SK-N-SH treated with all-trans-retinoic acid at 6 μM for 48 hours (cell line): ENCODE measurements around the gene KRTAP22-1.

ENCODE experiments used
- ATAC-seq: fragments of 200-7000 bp; cut with Tn5 transposase; 3 replicates; pipeline ENCODE4 v1.9.1; 2020; ENCODE audit warnings: mild to moderate bottlenecking, moderate library complexity
- ARNTL ChIP-seq: fragments of 450-650 bp; formaldehyde crosslinking; IDR thresholded peaks from 2 replicates; pipeline ENCODE4 v1.5.0; 2020; ENCODE audit warnings: low read depth, mild to moderate bottlenecking, moderate library complexity, borderline replicate concordance
- BACH2 ChIP-seq: fragments of 250-450 bp; sonication (Bioruptor Pico); IDR thresholded peaks from 2 replicates; pipeline ENCODE4 v1.9.0; 2021; ENCODE audit warnings: mild to moderate bottlenecking, borderline replicate concordance
- CSDC2 ChIP-seq: fragments of 250-450 bp; sonication (Bioruptor Pico); IDR thresholded peaks from 2 replicates; pipeline ENCODE4 v1.5.0; 2020; ENCODE audit warnings: mild to moderate bottlenecking, moderate library complexity
- ESRRG ChIP-seq: fragments of 250-450 bp; sonication (Bioruptor Pico); IDR thresholded peaks from 2 replicates; pipeline ENCODE4 v1.6.1; 2021; ENCODE audit warnings: mild to moderate bottlenecking
- OSR1 ChIP-seq: fragments of 250-450 bp; sonication (Bioruptor Pico); IDR thresholded peaks from 2 replicates; pipeline ENCODE4 v1.8.0; 2022; ENCODE audit warnings: moderate library complexity, mild to moderate bottlenecking, inconsistent platforms
- PPARA ChIP-seq: fragments of 250-450 bp; sonication (Bioruptor Pico); IDR thresholded peaks from 2 replicates; pipeline ENCODE4 v1.5.0; 2020; ENCODE audit warnings: mild to moderate bottlenecking, borderline replicate concordance
- RARB ChIP-seq: fragments of 250-450 bp; sonication (Bioruptor Pico); IDR thresholded peaks from 2 replicates; pipeline ENCODE4 v1.8.0; 2021; ENCODE audit warnings: mild to moderate bottlenecking, moderate library complexity
- SNAI2 ChIP-seq: fragments of 250-450 bp; sonication (Bioruptor Pico); IDR thresholded peaks from 2 replicates; pipeline ENCODE4 v1.5.0; 2020; ENCODE audit warnings: mild to moderate bottlenecking, moderate library complexity
- TCF4 ChIP-seq: fragments of 250-450 bp; sonication (Bioruptor Pico); IDR thresholded peaks from 2 replicates; pipeline ENCODE4 v1.8.0; 2021; ENCODE audit warnings: mild to moderate bottlenecking, moderate library complexity, borderline replicate concordance
- ZC3H10 ChIP-seq: fragments of 250-450 bp; sonication (Bioruptor Pico); IDR thresholded peaks from 2 replicates; pipeline ENCODE4 v1.5.1; 2021; ENCODE audit warnings: mild to moderate bottlenecking, moderate library complexity
- ZFP3 ChIP-seq: fragments of 250-450 bp; sonication (Bioruptor Pico); IDR thresholded peaks from 2 replicates; pipeline ENCODE4 v1.5.0; 2020; ENCODE audit warnings: mild to moderate bottlenecking, moderate library complexity
- ZFP30 ChIP-seq: fragments of 450-650 bp; formaldehyde crosslinking; IDR thresholded peaks from 2 replicates; pipeline ENCODE4 v1.5.0; 2022; ENCODE audit warnings: mild to moderate bottlenecking, moderate library complexity
- ZNF565 ChIP-seq: fragments of 450-650 bp; formaldehyde crosslinking; conservative IDR thresholded peaks from 2 replicates; pipeline ENCODE4 v1.5.0; 2020; ENCODE audit warnings: low read depth, mild to moderate bottlenecking, moderate library complexity
- ZNF70 ChIP-seq: fragments of 450-650 bp; formaldehyde crosslinking; IDR thresholded peaks from 2 replicates; pipeline ENCODE4 v1.5.0; 2020; ENCODE audit warnings: mild to moderate bottlenecking, moderate library complexity
- ZNF8 ChIP-seq: fragments of 450-650 bp; formaldehyde crosslinking; IDR thresholded peaks from 2 replicates; pipeline ENCODE4 v1.5.0; 2020; ENCODE audit warnings: mild to moderate bottlenecking, moderate library complexity
- TF ChIP-seq, protein P1 (sequence below): fragments of 250-450 bp; sonication (Bioruptor Pico); IDR thresholded peaks from 2 replicates; pipeline ENCODE4 v1.5.1; 2021; ENCODE audit warnings: mild to moderate bottlenecking, moderate library complexity
- TF ChIP-seq, protein P2 (sequence below): fragments of 250-450 bp; sonication (Bioruptor Pico); IDR thresholded peaks from 2 replicates; pipeline ENCODE4 v1.8.0; 2020; ENCODE audit warnings: mild to moderate bottlenecking, moderate library complexity, borderline replicate concordance
- TF ChIP-seq, protein P3 (sequence below): fragments of 250-450 bp; sonication (Bioruptor Pico); IDR thresholded peaks from 2 replicates; pipeline ENCODE4 v1.5.1; 2020; ENCODE audit warnings: low read depth, mild to moderate bottlenecking, moderate library complexity
- TF ChIP-seq, protein P4 (sequence below): fragments of 250-450 bp; sonication (Bioruptor Pico); IDR thresholded peaks from 2 replicates; pipeline ENCODE4 v1.8.0; 2021; ENCODE audit warnings: low read depth, mild to moderate bottlenecking, moderate library complexity, borderline replicate concordance
- TF ChIP-seq, protein P5 (sequence below): fragments of 250-450 bp; sonication (Bioruptor Pico); IDR thresholded peaks from 2 replicates; pipeline ENCODE4 v1.5.0; 2020; ENCODE audit warnings: mild to moderate bottlenecking, moderate library complexity

The KRTAP22-1 gene

DNA sequence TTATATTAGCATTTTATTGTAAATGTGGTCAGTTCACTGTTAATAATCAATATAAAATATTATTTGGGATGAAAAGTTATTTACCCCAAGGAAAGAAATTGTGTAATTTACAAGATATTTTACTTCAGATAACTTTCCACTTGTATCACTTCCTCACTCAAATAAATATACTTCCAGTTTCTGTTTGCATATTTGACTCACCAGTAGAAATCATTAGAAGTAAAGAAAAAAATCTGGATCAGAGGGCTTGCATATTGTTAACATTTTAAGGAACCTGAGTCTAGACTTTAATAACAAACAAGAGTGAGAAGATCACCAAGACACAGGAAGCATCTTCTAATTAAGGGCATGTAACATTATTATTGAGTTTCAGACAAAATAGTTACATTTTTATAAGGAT, 19.2 kb downstream of the KRTAP22-1 start:
- TF ChIP-seq ZFP3 (no peak), SNAI2 (CRISPR knock-in tag) (no peak)
- TF ChIP-seq, protein P1, sequence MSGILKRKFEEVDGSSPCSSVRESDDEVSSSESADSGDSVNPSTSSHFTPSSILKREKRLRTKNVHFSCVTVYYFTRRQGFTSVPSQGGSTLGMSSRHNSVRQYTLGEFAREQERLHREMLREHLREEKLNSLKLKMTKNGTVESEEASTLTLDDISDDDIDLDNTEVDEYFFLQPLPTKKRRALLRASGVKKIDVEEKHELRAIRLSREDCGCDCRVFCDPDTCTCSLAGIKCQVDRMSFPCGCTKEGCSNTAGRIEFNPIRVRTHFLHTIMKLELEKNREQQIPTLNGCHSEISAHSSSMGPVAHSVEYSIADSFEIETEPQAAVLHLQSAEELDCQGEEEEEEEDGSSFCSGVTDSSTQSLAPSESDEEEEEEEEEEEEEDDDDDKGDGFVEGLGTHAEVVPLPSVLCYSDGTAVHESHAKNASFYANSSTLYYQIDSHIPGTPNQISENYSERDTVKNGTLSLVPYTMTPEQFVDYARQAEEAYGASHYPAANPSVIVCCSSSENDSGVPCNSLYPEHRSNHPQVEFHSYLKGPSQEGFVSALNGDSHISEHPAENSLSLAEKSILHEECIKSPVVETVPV = no peak
- ATAC-seq = no peak

DNA sequence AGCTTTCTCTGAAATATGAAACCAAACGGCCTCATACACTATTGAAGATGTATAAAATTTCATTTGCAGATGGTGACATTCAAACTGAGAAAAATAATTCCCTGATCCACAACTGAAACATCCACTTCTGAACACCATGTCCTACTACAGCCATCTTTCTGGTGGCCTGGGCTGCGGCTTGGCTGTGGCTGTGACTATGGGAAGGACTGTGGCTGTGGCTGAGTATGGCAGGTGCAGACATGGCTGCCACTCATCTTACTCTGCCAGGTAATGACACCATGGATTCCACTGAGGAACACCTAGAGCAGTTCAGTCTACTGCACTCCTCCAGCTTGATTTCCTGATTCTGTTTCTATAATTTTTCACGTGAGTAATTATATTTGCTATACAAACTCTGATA, 19.6 kb downstream of the KRTAP22-1 start, which contains the start of gene KRTAP20-4:
TSS of gene KRTAP20-4 (plus strand) at position 106 of the 400 bp plus-strand sequence.
- ATAC-seq = no peak
- TF ChIP-seq ZFP3 (no peak), ZNF70 (no peak), OSR1 (no peak), PPARA (CRISPR knock-in tag) (no peak), TCF4 (CRISPR knock-in tag) (no peak), BACH2 (CRISPR knock-in tag) (no peak), RARB (CRISPR knock-in tag) (no peak), ARNTL (CRISPR knock-in tag) (no peak)
- TF ChIP-seq, protein P2, sequence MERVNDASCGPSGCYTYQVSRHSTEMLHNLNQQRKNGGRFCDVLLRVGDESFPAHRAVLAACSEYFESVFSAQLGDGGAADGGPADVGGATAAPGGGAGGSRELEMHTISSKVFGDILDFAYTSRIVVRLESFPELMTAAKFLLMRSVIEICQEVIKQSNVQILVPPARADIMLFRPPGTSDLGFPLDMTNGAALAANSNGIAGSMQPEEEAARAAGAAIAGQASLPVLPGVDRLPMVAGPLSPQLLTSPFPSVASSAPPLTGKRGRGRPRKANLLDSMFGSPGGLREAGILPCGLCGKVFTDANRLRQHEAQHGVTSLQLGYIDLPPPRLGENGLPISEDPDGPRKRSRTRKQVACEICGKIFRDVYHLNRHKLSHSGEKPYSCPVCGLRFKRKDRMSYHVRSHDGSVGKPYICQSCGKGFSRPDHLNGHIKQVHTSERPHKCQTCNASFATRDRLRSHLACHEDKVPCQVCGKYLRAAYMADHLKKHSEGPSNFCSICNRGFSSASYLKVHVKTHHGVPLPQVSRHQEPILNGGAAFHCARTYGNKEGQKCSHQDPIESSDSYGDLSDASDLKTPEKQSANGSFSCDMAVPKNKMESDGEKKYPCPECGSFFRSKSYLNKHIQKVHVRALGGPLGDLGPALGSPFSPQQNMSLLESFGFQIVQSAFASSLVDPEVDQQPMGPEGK (CRISPR knock-in tag) = no peak
- TF ChIP-seq, protein P1 = no peak
- TF ChIP-seq, protein P3, sequence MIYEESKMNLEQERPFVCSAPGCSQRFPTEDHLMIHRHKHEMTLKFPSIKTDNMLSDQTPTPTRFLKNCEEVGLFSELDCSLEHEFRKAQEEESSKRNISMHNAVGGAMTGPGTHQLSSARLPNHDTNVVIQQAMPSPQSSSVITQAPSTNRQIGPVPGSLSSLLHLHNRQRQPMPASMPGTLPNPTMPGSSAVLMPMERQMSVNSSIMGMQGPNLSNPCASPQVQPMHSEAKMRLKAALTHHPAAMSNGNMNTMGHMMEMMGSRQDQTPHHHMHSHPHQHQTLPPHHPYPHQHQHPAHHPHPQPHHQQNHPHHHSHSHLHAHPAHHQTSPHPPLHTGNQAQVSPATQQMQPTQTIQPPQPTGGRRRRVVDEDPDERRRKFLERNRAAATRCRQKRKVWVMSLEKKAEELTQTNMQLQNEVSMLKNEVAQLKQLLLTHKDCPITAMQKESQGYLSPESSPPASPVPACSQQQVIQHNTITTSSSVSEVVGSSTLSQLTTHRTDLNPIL = no peak
- TF ChIP-seq, protein P4, sequence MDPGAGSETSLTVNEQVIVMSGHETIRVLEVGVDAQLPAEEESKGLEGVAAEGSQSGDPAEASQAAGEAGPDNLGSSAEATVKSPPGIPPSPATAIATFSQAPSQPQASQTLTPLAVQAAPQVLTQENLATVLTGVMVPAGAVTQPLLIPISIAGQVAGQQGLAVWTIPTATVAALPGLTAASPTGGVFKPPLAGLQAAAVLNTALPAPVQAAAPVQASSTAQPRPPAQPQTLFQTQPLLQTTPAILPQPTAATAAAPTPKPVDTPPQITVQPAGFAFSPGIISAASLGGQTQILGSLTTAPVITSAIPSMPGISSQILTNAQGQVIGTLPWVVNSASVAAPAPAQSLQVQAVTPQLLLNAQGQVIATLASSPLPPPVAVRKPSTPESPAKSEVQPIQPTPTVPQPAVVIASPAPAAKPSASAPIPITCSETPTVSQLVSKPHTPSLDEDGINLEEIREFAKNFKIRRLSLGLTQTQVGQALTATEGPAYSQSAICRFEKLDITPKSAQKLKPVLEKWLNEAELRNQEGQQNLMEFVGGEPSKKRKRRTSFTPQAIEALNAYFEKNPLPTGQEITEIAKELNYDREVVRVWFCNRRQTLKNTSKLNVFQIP = no peak

DNA sequence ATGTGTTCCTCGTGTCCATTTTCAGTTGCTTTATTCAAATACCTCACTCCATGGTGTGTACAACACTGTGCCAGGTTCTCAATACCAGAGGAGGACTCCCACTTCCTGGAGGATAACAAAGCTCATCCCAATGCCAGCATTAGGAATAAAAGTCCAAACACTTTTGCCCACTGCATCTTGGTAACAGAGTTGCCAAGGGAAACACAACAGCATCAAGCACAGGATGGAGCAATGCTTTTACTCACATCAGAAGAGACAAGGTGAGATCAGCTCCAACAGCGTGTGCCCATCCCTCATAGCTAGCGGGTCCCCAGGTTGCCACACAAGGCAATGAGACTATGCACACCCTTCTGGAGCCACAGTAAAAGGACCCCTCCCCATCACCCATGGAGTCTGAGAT, 22.5 kb downstream of the KRTAP22-1 start:
- no peak for TF ChIP-seq CSDC2 (CRISPR knock-in tag)
- TF ChIP-seq ZNF70 = no peak
- no peak for TF ChIP-seq SNAI2 (CRISPR knock-in tag)
- TF ChIP-seq ARNTL (CRISPR knock-in tag) = no peak
- no peak for TF ChIP-seq ESRRG (CRISPR knock-in tag)
- no peak for TF ChIP-seq OSR1
- TF ChIP-seq, protein P4 = no peak
- TF ChIP-seq, protein P1 = no peak
- TF ChIP-seq ZNF565 (CRISPR knock-in tag) = no peak
- TF ChIP-seq TCF4 (CRISPR knock-in tag) = no peak
- TF ChIP-seq ZC3H10 (CRISPR knock-in tag) = no peak
- no peak for TF ChIP-seq ZNF8 (CRISPR knock-in tag)
- TF ChIP-seq, protein P5, sequence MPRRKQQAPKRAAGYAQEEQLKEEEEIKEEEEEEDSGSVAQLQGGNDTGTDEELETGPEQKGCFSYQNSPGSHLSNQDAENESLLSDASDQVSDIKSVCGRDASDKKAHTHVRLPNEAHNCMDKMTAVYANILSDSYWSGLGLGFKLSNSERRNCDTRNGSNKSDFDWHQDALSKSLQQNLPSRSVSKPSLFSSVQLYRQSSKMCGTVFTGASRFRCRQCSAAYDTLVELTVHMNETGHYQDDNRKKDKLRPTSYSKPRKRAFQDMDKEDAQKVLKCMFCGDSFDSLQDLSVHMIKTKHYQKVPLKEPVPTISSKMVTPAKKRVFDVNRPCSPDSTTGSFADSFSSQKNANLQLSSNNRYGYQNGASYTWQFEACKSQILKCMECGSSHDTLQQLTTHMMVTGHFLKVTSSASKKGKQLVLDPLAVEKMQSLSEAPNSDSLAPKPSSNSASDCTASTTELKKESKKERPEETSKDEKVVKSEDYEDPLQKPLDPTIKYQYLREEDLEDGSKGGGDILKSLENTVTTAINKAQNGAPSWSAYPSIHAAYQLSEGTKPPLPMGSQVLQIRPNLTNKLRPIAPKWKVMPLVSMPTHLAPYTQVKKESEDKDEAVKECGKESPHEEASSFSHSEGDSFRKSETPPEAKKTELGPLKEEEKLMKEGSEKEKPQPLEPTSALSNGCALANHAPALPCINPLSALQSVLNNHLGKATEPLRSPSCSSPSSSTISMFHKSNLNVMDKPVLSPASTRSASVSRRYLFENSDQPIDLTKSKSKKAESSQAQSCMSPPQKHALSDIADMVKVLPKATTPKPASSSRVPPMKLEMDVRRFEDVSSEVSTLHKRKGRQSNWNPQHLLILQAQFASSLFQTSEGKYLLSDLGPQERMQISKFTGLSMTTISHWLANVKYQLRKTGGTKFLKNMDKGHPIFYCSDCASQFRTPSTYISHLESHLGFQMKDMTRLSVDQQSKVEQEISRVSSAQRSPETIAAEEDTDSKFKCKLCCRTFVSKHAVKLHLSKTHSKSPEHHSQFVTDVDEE (CRISPR knock-in tag) = no peak
- TF ChIP-seq ZFP30 = no peak
- TF ChIP-seq BACH2 (CRISPR knock-in tag) = no peak
- no peak for ATAC-seq
